Astrocyte of the spinal cord (primary cell): Measurements from ENCODE around the gene LRRC27.
A peak's percentile ranks its signal among the peaks of the same experiment; 100 is the strongest.

Experiments used
- DNase-seq: peaks from one replicate; pipeline ENCODE4 v3.0.0; 2011; ENCODE audit warnings: low read depth, low spot score
- H3K4me3 ChIP-seq: 2 replicates; pipeline ENCODE4 v1.5.1; 2011; ENCODE audit warnings: low read depth, mild to moderate bottlenecking, low read length, moderate library complexity
- CTCF ChIP-seq: IDR thresholded peaks from 2 replicates; pipeline ENCODE4 v1.5.1; 2012; ENCODE audit warnings: low read depth, mild to moderate bottlenecking, low read length, inconsistent platforms
- in situ Hi-C: cut with HindIII; loops from 2 replicates; pipeline ENCODE4 v1.10.0; 2017; ENCODE audit warnings: low sequenced_read_pairs

The LRRC27 gene

GRCh38 chr10:132326925-132327324 lies 5.1 kb upstream of the LRRC27 start:
- in situ Hi-C loops, result no loop called here
- DNase-seq, result no peak
- no peak for TF ChIP-seq CTCF
- H3K4me3 ChIP-seq, result no peak overlapping the region

- DNase-seq, result no peak
- in situ Hi-C loops, result no loop called here
- TF ChIP-seq CTCF, result no peak
- H3K4me3 ChIP-seq, result no peak overlapping the region
Observed at GRCh38 chr10:132328106-132328505, 3.9 kb upstream of the LRRC27 start.

- in situ Hi-C loops, result no loop called here
- no peak for TF ChIP-seq CTCF
- no peak overlapping the region for H3K4me3 ChIP-seq
- no peak for DNase-seq
Observed at GRCh38 chr10:132328738-132329137, 3.3 kb upstream of the LRRC27 start.

GRCh38 chr10:132329565-132330485 lies 2.2 kb upstream of the LRRC27 start:
- DNase-seq, result peak; percentile 65
- peak overlapping the region; percentile 99 for H3K4me3 ChIP-seq
- no peak for TF ChIP-seq CTCF
- in situ Hi-C loops, result no loop called here

- in situ Hi-C loops, result no loop called here
- no peak for TF ChIP-seq CTCF
- no peak for DNase-seq
- H3K4me3 ChIP-seq, result peak overlapping the region; percentile 99
Observed at GRCh38 chr10:132330486-132330833, 1.5 kb upstream of the LRRC27 start.

GRCh38 chr10:132332433-132332754 lies 401 bp downstream of the LRRC27 start:
- TF ChIP-seq CTCF, result no peak
- peak overlapping the region; percentile 81 for H3K4me3 ChIP-seq
- DNase-seq, result no peak
- in situ Hi-C loops, result no loop called here
